HG03442 (cell line): ENCODE results near the gene PARD3.
"Not testable (repeated sequence)": the region's sequence is repeated elsewhere in the genome, so short reads cannot be mapped to it uniquely, and the experiment has no call there.

Source experiments
- ATAC-seq: cut with Tn5 transposase; IDR thresholded peaks from one replicate; pipeline ENCODE4 v1.9.1; 2021; ENCODE audit warnings: mild to moderate bottlenecking, moderate library complexity; ENCODE audit not compliant: unreplicated experiment

PARD3 gene

DNA sequence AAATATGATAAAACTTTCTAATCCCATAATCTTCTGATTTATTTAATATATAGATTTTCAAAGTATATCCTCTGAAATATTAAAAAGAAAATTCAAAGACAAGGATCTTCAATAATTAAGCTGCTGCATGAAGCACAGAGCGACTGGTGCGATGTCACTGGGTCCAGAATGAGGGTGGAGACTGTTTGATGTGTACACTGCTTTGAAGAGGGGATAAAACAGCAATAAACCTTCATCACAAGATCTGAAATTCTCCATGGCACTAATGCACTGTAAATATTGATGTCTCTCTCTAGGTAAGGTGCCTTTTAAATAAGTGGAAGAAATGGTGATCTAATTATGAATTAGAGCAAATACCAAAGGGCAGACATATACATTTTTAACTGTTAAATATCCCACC is 337.8 kb downstream of the PARD3 start:
- no peak for ATAC-seq

DNA sequence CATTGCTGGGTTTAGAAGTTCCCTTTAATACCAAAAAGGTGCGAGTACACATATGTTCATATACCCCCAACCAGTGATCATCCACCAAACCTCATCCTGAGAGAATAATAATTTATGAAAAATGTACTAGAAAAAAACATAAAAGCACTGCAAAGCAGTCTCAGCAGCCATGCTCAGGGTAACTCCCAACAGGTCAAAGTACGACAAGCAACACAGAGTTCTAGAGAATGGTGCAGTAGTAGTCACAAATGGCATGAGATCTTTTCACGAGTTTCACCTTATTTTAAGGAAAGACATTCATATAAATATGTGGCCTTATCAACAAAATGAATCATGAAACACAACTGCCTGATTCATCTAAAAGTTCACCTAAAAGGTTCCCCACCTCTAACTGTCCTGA is 338.5 kb downstream of the PARD3 start:
- no peak for ATAC-seq

DNA sequence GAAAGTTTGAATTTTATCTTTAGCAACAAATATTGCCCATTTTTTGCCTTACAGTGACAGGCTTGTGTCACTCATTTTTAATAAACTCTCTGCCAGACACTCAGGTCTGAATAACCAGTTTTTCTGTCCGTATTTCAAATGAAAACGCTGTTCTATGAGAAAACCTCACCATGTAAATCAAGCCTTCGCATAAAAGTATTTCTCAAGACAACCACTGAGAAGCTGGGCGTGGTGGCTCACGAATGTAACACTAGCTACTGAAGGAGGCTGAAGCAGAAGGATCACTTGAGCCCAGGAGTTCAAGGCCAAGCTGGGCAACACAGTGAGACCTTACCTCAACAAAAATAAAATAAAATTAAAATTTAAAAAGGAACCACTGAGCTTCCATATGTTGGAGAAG is 339.3 kb downstream of the PARD3 start:
- no peak for ATAC-seq

DNA sequence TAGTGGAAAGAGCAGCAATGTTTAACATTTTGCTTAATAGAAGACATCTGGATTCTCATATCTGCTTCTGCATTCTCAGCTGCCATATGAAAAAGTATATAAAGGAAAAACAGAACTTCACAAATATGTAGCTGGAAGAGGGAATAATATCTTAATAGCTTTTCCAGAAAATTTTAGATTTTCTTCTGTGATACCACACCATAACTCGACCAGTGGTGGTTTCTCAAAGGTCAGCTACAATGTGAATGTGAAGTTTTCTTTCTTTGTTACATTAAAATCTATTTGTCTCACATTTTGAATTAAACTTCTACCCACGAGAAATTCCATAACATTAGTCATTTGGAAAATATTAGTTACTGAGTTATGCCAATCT is 339.8 kb downstream of the PARD3 start:
- no peak for ATAC-seq

GRCh38 chr10:34474555-34475273 is 340.4 kb downstream of the PARD3 start:
- ATAC-seq = no peak

DNA sequence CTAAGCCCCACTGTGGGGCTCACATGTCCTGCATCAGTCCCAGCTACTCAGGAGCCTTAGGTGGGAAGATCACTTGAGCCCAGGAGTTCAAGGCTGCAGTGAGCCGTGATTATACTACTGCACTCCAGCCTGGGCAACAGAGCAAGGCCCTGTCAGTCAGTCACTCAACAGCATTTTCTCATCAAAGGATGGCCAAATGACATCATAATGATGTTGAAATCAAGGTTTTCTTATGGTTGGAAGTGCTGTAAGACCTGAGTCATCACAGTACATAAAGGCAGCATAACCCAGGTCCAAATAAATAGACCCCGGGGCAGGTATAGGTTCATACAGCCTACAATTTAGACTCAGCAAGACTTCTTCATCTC is 341.1 kb downstream of the PARD3 start:
- ATAC-seq = no peak

- ATAC-seq = no peak
These were observed 341.7 kb downstream of the PARD3 start for GRCh38 chr10:34473174-34474008.

DNA sequence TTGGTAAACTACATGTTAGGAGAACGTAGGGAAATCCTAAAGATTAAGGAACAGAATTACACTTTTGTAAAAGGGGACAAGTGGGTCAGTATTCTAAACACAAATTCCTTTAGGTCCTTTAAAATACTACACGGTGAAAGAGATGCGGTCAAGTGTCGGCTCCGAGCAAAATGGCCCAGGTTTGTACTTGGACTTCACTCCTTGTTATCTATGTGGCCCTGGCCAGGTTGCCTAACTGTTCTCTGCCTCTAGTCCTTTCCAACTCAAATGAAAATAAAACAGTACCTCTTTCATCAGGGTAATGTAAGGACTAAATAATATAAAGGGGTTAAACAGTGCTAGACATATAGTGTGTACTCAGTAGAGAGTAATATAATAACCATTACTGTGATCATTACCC is 344.8 kb downstream of the PARD3 start:
- ATAC-seq = no peak

GRCh38 chr10:34469446-34469845 is 345.6 kb downstream of the PARD3 start:
- no peak for ATAC-seq

DNA sequence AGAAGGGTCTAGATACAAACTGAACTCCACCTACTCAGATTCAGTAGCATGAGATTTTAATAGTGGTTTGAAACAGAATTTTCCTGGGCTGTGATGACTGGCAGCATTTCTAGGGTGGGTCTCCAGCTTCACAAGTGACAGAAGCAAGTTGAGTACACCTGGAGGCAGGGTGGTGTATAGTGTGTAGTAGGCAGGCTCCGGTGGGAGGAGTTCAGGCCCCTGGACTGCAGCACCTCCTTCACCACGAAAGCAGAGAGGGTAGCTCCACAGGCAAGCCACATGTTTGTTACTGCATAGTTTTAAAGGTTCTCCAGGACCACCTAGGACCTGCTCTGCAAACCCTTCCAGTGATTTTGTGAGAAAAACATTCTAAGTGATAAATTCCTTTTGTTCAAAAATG is 347.2 kb downstream of the PARD3 start:
- no peak for ATAC-seq

GRCh38 chr10:34467364-34467763 is 347.7 kb downstream of the PARD3 start:
- no peak for ATAC-seq

DNA sequence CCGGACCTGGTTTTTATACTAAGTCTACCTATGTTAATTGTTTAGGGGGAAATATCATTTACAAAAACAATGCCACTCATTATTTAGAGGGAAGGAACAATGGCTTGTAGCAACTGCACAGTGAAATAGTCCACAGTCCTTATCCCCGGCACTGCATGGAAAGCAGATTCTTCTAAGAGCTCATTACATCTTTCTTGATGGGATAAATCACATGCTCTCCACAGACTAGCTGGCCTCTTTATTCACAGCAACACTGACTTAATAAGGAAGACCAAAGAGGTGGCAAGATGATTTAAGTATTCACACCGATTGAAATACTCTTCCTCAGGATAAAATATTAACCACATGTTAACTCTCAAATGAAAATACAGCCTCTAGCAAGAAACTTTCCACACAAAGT is 349.4 kb downstream of the PARD3 start:
- ATAC-seq = no peak

- ATAC-seq = no peak
These were observed 350.5 kb downstream of the PARD3 start for GRCh38 chr10:34464591-34464990.

DNA sequence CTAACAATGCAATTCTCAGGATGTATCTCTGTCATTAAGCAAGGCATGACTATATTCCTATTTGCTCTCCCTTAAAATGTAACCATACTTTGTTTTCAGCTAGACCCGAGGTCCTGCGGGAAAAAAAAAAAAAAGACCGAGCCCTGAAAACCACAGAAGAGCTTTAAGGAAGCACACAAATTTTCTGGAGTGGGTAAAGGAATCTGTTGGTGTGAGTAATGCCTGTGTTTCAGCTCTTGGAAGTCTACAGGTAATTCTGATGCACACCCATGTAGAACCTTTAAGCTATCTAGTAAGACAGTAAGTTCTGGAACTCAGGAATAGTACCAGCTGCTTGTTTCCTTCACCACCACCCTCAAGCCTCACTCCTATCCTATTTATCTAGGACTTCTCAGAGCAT is 351.1 kb downstream of the PARD3 start:
- ATAC-seq = no peak

DNA sequence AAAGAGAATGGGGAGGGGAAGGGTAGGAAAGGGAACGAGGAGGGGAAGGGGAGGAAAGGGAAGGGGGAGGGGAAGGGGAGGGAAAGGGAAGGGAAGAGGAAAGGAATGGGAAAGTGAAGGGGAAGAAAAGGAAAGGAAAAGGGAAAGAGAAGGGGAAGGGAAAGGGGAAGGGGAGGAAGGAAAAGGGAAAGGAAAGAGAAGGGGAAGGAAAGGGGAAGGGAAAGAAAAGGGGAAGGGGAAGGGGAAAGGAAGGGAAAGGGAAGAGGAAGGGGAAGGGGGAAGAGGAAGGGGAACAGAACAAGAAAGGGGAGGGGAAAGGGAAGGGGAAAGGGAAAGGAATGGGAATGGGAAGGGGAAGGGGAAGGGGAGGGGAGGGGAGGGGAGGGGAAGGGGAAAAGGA is 352.1 kb downstream of the PARD3 start:
- ATAC-seq = no peak

GRCh38 chr10:34462056-34462455 is 353.0 kb downstream of the PARD3 start:
- ATAC-seq = no peak

GRCh38 chr10:34454590-34455261 is 360.4 kb downstream of the PARD3 start:
- ATAC-seq = no peak

DNA sequence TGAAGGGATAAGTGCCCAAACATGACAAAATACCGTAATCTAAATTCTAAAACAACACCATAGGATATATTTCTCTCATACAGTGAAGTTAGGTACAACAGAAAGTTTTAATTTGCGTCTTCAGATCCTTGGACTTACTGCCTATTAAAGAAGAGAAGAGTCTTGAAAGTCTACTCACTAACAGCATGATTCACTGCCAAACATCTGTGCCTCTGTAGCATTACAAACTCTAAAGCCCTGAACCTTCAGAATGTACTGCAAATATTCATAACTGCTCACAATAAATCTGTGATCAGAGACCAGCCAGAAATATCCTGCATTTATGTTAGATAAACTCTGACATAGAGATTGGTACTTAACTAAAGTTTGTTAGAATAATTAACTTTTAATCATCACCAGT is 365.3 kb downstream of the PARD3 start:
- no peak for ATAC-seq

- ATAC-seq = no peak
These were observed 369.0 kb downstream of the PARD3 start for GRCh38 chr10:34446049-34446448.

GRCh38 chr10:34444223-34445183 is 370.6 kb downstream of the PARD3 start:
- ATAC-seq = no peak

GRCh38 chr10:34439386-34439785 is 375.7 kb downstream of the PARD3 start:
- ATAC-seq = not testable (repeated sequence)
